H1 (cell line): ENCODE results near the gene NDUFA8. TPM values are rescaled to one million over a fixed set of nuclear protein-coding genes. Genes with fewer than 3 reads are reported as not detected.

Experiments used
- CTCF ChIA-PET: fragments of 300-600 bp; sonication (Branson Sonifier 250); formaldehyde crosslinking; loops from one replicate; lab custom pipeline; 2021; ENCODE audit not compliant: partially characterized antibody; lab: Charles Lee
- POLR2A ChIA-PET: fragments of 300-600 bp; sonication (Branson Sonifier 250); formaldehyde crosslinking; loops from one replicate; lab custom pipeline; 2021; ENCODE audit warnings: inconsistent platforms; ENCODE audit not compliant: partially characterized antibody; lab: Charles Lee
- DNase-seq, 2 experiments: peaks; one replicate each; pipeline versions ENCODE4 v3.0.0 to v3.0.0-alpha.2; 2010 to 2022; ENCODE audit warnings: low spot score in 2 of 2, low read depth in 1 of 2, mixed read lengths in 1 of 2
- FAIRE-seq: peaks from 2 replicates; lab custom pipeline; 2011; peaks lifted over from hg19 to GRCh38; lab: Jason Lieb, UNC
- H2AFZ ChIP-seq: 2 replicates; pipeline ENCODE4 v1.8.1; 2012; ENCODE audit warnings: low read length, inconsistent platforms
- H2AK5ac ChIP-seq: 2 replicates; pipeline ENCODE4 v1.6.1; 2013; ENCODE audit warnings: low read depth, low read length
- H2BK120ac ChIP-seq: replicated peaks from 2 replicates; pipeline ENCODE3; 2013; ENCODE audit warnings: low read depth, low read length, inconsistent platforms
- H2BK12ac ChIP-seq: 2 replicates; pipeline ENCODE4 v1.6.1; 2013; ENCODE audit warnings: low read depth, low read length
- H2BK15ac ChIP-seq: 2 replicates; pipeline ENCODE4 v1.6.1; 2013; ENCODE audit warnings: low read length
- H2BK20ac ChIP-seq: 2 replicates; pipeline ENCODE4 v1.6.1; 2013; ENCODE audit warnings: low read length
- H2BK5ac ChIP-seq: 2 replicates; pipeline ENCODE4 v1.6.1; 2013; ENCODE audit warnings: low read depth, low read length
- H3K14ac ChIP-seq: 2 replicates; pipeline ENCODE4 v1.6.1; 2013; ENCODE audit warnings: inconsistent platforms; ENCODE audit not compliant: insufficient read length
- H3K18ac ChIP-seq: 2 replicates; pipeline ENCODE4 v1.6.1; 2013; ENCODE audit warnings: low read length; ENCODE audit errors: extremely low read depth
- H3K23ac ChIP-seq: 2 replicates; pipeline ENCODE4 v1.6.1; 2013; ENCODE audit warnings: inconsistent platforms; ENCODE audit not compliant: insufficient read length
- H3K23me2 ChIP-seq: 2 replicates; pipeline ENCODE4 v1.6.1; 2013; ENCODE audit warnings: low read depth, low read length
- H3K27ac ChIP-seq: 2 replicates; pipeline ENCODE4 v1.6.1; 2011; ENCODE audit warnings: low read depth, low read length, inconsistent platforms
- H3K27me3 ChIP-seq, 4 experiments: replicated peaks in 1 of 4; 1 replicate in 1 of 4; 2 replicates in 3 of 4; pipeline versions ENCODE4 v1.6.1 to v1.8.1; 2011 to 2013; ENCODE audit warnings: low read length in 3 of 4, mild to moderate bottlenecking in 3 of 4, inconsistent platforms in 2 of 4, mixed read lengths in 2 of 4, moderate library complexity in 1 of 4; ENCODE audit not compliant: control insufficient read depth in 3 of 4, insufficient read depth in 3 of 4; ENCODE audit errors: extremely low read depth in 1 of 4
- H3K36me3 ChIP-seq, 4 experiments: 2 replicates each; pipeline versions ENCODE4 v1.6.1 to v1.8.1; 2011 to 2013; ENCODE audit warnings: mild to moderate bottlenecking in 4 of 4, low read length in 3 of 4, moderate library complexity in 2 of 4, control low read depth in 1 of 4, inconsistent platforms in 1 of 4; ENCODE audit not compliant: insufficient read depth in 4 of 4, control insufficient read depth in 2 of 4
- H3K4ac ChIP-seq: replicated peaks from 2 replicates; pipeline ENCODE3; 2013; ENCODE audit warnings: low read length, low read depth, mixed read lengths, inconsistent platforms; ENCODE audit not compliant: insufficient read length
- H3K4me1 ChIP-seq, 4 experiments: replicated peaks in 1 of 4; 1 replicate in 1 of 4; 2 replicates in 3 of 4; pipeline versions ENCODE4 v1.6.1 to v1.8.1; 2011 to 2013; ENCODE audit warnings: low read length in 3 of 4, inconsistent platforms in 2 of 4, mixed read lengths in 1 of 4; ENCODE audit not compliant: insufficient read depth in 4 of 4, control insufficient read depth in 3 of 4
- H3K4me2 ChIP-seq, 2 experiments: 2 replicates each; pipeline versions ENCODE4 v1.6.1 to v1.8.1; 2011 to 2013; ENCODE audit warnings: low read depth in 2 of 2, low read length in 2 of 2, control low read depth in 1 of 2, inconsistent platforms in 1 of 2, mild to moderate bottlenecking in 1 of 2; ENCODE audit not compliant: insufficient read depth in 1 of 2
- H3K4me3 ChIP-seq, 4 experiments: fragments of 200-600, 300-600 bp in 1 of 4; sonication (generic), shearing (Covaris generic), sonication (Bioruptor Twin) in 1 of 4; 2 replicates each; pipeline versions ENCODE4 v1.5.1 to v1.8.1; 2011 to 2016; ENCODE audit warnings: low read length in 4 of 4, low read depth in 3 of 4, control low read depth in 2 of 4, inconsistent platforms in 2 of 4, mild to moderate bottlenecking in 2 of 4, mixed read lengths in 1 of 4, moderate library complexity in 1 of 4; ENCODE audit not compliant: insufficient read depth in 2 of 4; ENCODE audit errors: extremely low read depth in 1 of 4
- H3K56ac ChIP-seq: replicated peaks from 2 replicates; pipeline ENCODE3; 2013; ENCODE audit warnings: low read depth, mild to moderate bottlenecking, mixed read lengths, low read length, inconsistent platforms; ENCODE audit not compliant: insufficient read length
- H3K79me1 ChIP-seq: 2 replicates; pipeline ENCODE4 v1.6.1; 2013; ENCODE audit warnings: low read depth, low read length, control low read depth
- H3K79me2 ChIP-seq, 2 experiments: 2 replicates each; pipeline versions ENCODE4 v1.6.1 to v1.8.1; 2012 to 2013; ENCODE audit warnings: low read length in 2 of 2, mild to moderate bottlenecking in 2 of 2, inconsistent platforms in 1 of 2; ENCODE audit not compliant: insufficient read depth in 2 of 2, control insufficient read depth in 1 of 2
- H3K9ac ChIP-seq, 4 experiments: replicated peaks in 1 of 4; 1 replicate in 1 of 4; 2 replicates in 3 of 4; pipeline versions ENCODE4 v1.6.1 to v1.8.1; 2011 to 2013; ENCODE audit warnings: low read depth in 3 of 4, low read length in 3 of 4, control low read depth in 2 of 4, mild to moderate bottlenecking in 2 of 4, moderate library complexity in 2 of 4, inconsistent platforms in 1 of 4; ENCODE audit errors: extremely low read depth in 1 of 4
- H3K9me3 ChIP-seq, 2 experiments: 2 replicates each; pipeline versions ENCODE4 v1.6.1 to v1.8.1; 2012 to 2013; ENCODE audit warnings: mild to moderate bottlenecking in 2 of 2, moderate library complexity in 2 of 2, control low read depth in 1 of 2, inconsistent platforms in 1 of 2, low read depth in 1 of 2, low read length in 1 of 2, mixed read lengths in 1 of 2; ENCODE audit not compliant: insufficient read depth in 2 of 2
- H4K20me1 ChIP-seq, 2 experiments: replicated peaks in 1 of 2; 2 replicates each; pipeline versions ENCODE3 to v1.8.1; 2011 to 2013; ENCODE audit warnings: inconsistent platforms in 2 of 2, low read length in 2 of 2, mild to moderate bottlenecking in 1 of 2; ENCODE audit not compliant: insufficient read depth in 2 of 2, control insufficient read depth in 1 of 2
- H4K5ac ChIP-seq: 2 replicates; pipeline ENCODE4 v1.6.1; 2013; ENCODE audit warnings: low read length, low read depth, mixed read lengths, inconsistent platforms; ENCODE audit not compliant: insufficient read length
- H4K8ac ChIP-seq: 2 replicates; pipeline ENCODE4 v1.8.0; 2013; ENCODE audit warnings: mild to moderate bottlenecking, moderate library complexity, low read length, inconsistent platforms; ENCODE audit not compliant: insufficient read depth; ENCODE audit errors: extremely low read depth
- H4K91ac ChIP-seq: replicated peaks from 2 replicates; pipeline ENCODE3; 2013; ENCODE audit warnings: low read length, mixed read lengths, inconsistent platforms; ENCODE audit not compliant: insufficient read length
- ASH2L ChIP-seq: fragments of 200-600, 300-600 bp; sonication (generic); IDR thresholded peaks from one replicate; pipeline ENCODE4 v1.7.1; 2017; ENCODE audit warnings: low read length
- ATF3 ChIP-seq: IDR thresholded peaks from 2 replicates; pipeline ENCODE4 v1.6.1; 2011; ENCODE audit warnings: low read depth, mild to moderate bottlenecking, low read length; ENCODE audit not compliant: insufficient read depth
- BRCA1 ChIP-seq: IDR thresholded peaks from 2 replicates; pipeline ENCODE4 v1.6.1; 2012; ENCODE audit warnings: low read depth, low read length, improper control_type of control experiment
- EZH2 ChIP-seq: fragments of 200-600 bp; sonication (generic); IDR thresholded peaks from 2 replicates; pipeline ENCODE4 v1.7.1; 2012; ENCODE audit warnings: low read depth, mild to moderate bottlenecking, moderate library complexity, low read length, inconsistent platforms; ENCODE audit not compliant: severe bottlenecking
- HDAC6 ChIP-seq: IDR thresholded peaks from one replicate; pipeline ENCODE4 v1.7.1; 2012; ENCODE audit warnings: low read depth, mild to moderate bottlenecking, inconsistent platforms, low read length, moderate library complexity
- JUN ChIP-seq: IDR thresholded peaks from 2 replicates; pipeline ENCODE4 v1.6.1; 2011; ENCODE audit warnings: low read depth, mild to moderate bottlenecking, improper control_type of control experiment, low read length
- KDM4A ChIP-seq: IDR thresholded peaks from one replicate; pipeline ENCODE4 v1.7.1; 2012; ENCODE audit warnings: low read depth, mild to moderate bottlenecking, moderate library complexity, low read length, inconsistent platforms; ENCODE audit not compliant: severe bottlenecking
- RAD21 ChIP-seq, 2 experiments: IDR thresholded peaks in 1 of 2; conservative IDR thresholded peaks in 1 of 2; 2 replicates each; pipeline ENCODE4 v1.6.1; 2011; ENCODE audit warnings: low read depth in 2 of 2, low read length in 2 of 2, improper control_type of control experiment in 1 of 2, inconsistent platforms in 1 of 2, mild to moderate bottlenecking in 1 of 2, moderate library complexity in 1 of 2
- RBBP5 ChIP-seq: IDR thresholded peaks from 2 replicates; pipeline ENCODE4 v1.7.1; 2012; ENCODE audit warnings: low read depth, mild to moderate bottlenecking, inconsistent platforms, low read length, moderate library complexity, borderline replicate concordance
- SAP30 ChIP-seq: fragments of 300-600 bp; sonication (generic); IDR thresholded peaks from 2 replicates; pipeline ENCODE4 v1.7.1; 2012; ENCODE audit warnings: low read length, moderate library complexity, mild to moderate bottlenecking, inconsistent platforms; ENCODE audit not compliant: insufficient read depth, insufficient replicate concordance
- SIX5 ChIP-seq: IDR thresholded peaks from 2 replicates; pipeline ENCODE4 v1.6.1; 2011; ENCODE audit warnings: mild to moderate bottlenecking, low read depth, low read length
- TCF12 ChIP-seq: IDR thresholded peaks from 2 replicates; pipeline ENCODE4 v1.6.1; 2011; ENCODE audit warnings: low read depth, mild to moderate bottlenecking, low read length
- WGBS, 2 experiments: shearing (Covaris generic) in 1 of 2; methylation state at CpG; one replicate each; pipeline versions ENCODE4 v1.1.6 to v1.1.7; 2013 to 2015; ENCODE audit warnings: low lambda C conversion rate in 2 of 2, mixed read lengths in 2 of 2, inconsistent platforms in 1 of 2, low coverage in 1 of 2, missing lambda C conversion rate in 1 of 2; ENCODE audit not compliant: insufficient replicate concordance in 2 of 2, insufficient coverage in 1 of 2, insufficient read length in 1 of 2; ENCODE audit errors: extremely low coverage in 1 of 2, missing lambda C conversion rate in 1 of 2; 5-methylcytosine and 5-hydroxymethylcytosine counted together
- polyA plus RNA-seq, 7 experiments: library from polyadenylated mRNA; depleted of rRNA in 3 of 7; stranded (reverse) in 5 of 7; unstranded in 2 of 7; fragments of >200 nt in 5 of 7; fragments of 200-250 nt in 2 of 7; gene quantifications; 1 replicate in 5 of 7; 2 replicates in 1 of 7; 4 replicates in 1 of 7; pipeline versions ENCODE4 v1.2.1 to v1.2.3, GENCODE V29; 2011 to 2013; ENCODE audit warnings: missing spikeins in 2 of 7, mixed read lengths in 2 of 7
- total RNA-seq: library from RNA; stranded (reverse); fragmentation: NEBNext Ultra II Directional; extraction: Animal tissue kit (Norgen Biotek cat#: 25700); gene quantifications from 2 replicates; pipeline ENCODE4 v1.2.1, GENCODE V29; 2021

NDUFA8 gene
- total and polyA plus RNA-seq, 2 of the 8 experiments (the other 6 are each of a cell fraction or from before 2014, with no cell fraction given): 61.0 to 73.8 TPM

- no peak overlapping the region for H2BK15ac ChIP-seq
- H3K14ac ChIP-seq: no peak overlapping the region
- no peak overlapping the region for H3K4me2 ChIP-seq
- no peak overlapping the region for H3K23ac ChIP-seq
- H3K9me3 ChIP-seq: no peaks in the 10 kb centered on the region
- no peak overlapping the region for H3K56ac ChIP-seq
- no peak overlapping the region for H3K27ac ChIP-seq
- no peak overlapping the region for H4K91ac ChIP-seq
- H2BK5ac ChIP-seq: no peak overlapping the region
- H4K5ac ChIP-seq: no peak overlapping the region
- H2AFZ ChIP-seq: no peak overlapping the region
- no peak overlapping the region for H2BK20ac ChIP-seq
- no peaks in the 10 kb centered on the region for H3K23me2 ChIP-seq
- H3K4ac ChIP-seq: no peak overlapping the region
- H3K4me3 ChIP-seq: no peak overlapping the region
- WGBS, 2 experiments: 85% methylated on average over 14 of the region's 14 CpGs; no CpG with 5 or more reads in 1 of the 2 experiments
- H3K79me2 ChIP-seq: no peaks in the 10 kb centered on the region
- no peaks in the 10 kb centered on the region for H3K27me3 ChIP-seq
- peaks cover 4 to 41% (median 14%) of the 10 kb centered on the region in 4 experiments; a peak in 7 of 8 replicates for H3K36me3 ChIP-seq
- POLR2A ChIA-PET: interaction anchor here (2.1 to 2.5 kb wide), 2 partner anchors 8 to 15 kb away, joined by 4 to 9 read pairs; partner anchors contain the start of genes MORN5 and NDUFA8
- H2AK5ac ChIP-seq: no peak overlapping the region
- no peak overlapping the region for H3K18ac ChIP-seq
- CTCF ChIA-PET: interaction anchor here (0.9 to 7.6 kb wide), 18 partner anchors 10 to 206 kb away, joined by 3 to 78 read pairs (median 6); partner anchors contain the start of genes MORN5 and NDUFA8
- DNase-seq (no peak), FAIRE-seq (no peak)
- H4K8ac ChIP-seq: no peak overlapping the region
- H4K20me1 ChIP-seq: peaks cover 0 to 2% of the 10 kb centered on the region in 2 experiments
- no peak overlapping the region for H3K9ac ChIP-seq
- H2BK120ac ChIP-seq: no peak overlapping the region
- H3K4me1 ChIP-seq: no peaks in the 10 kb centered on the region
- no peaks in the 10 kb centered on the region for H3K79me1 ChIP-seq
- no peak overlapping the region for H2BK12ac ChIP-seq
- TF ChIP-seq ATF3 (no peak), SAP30 (no peak), BRCA1 (no peak), RBBP5 (no peak), RAD21 (IDR thresholded peaks at IDR 0.05 in 1 of 2, conservative IDR thresholded peaks at IDR 0.05 in 1 of 2; ENCODE audit: low read depth in 2 of 2, low read length in 2 of 2) (no peak), ASH2L (no peak), KDM4A (no peak), HDAC6 (no peak), TCF12 (no peak), JUN (no peak), SIX5 (no peak), EZH2 (no peak)
Measured at GRCh38 chr9:122143876-122144405, 15.6 kb downstream of the NDUFA8 start.
